WERI-Rb-1 (cell line): ENCODE results near the gene MYRF.

Source experiments
- DNase-seq: peaks from one replicate; pipeline ENCODE4 v3.0.0-alpha.2; 2020
- H3K27ac ChIP-seq: fragments of 250-450 bp; sonication (Bioruptor Pico); 2 replicates; pipeline ENCODE4 v1.5.1; 2020; ENCODE audit warnings: mild to moderate bottlenecking, moderate library complexity
- H3K27me3 ChIP-seq: fragments of 250-450 bp; sonication (Bioruptor Pico); 2 replicates; pipeline ENCODE4 v1.5.1; 2021; ENCODE audit warnings: mild to moderate bottlenecking, low read depth, moderate library complexity; ENCODE audit not compliant: insufficient read depth, severe bottlenecking
- H3K36me3 ChIP-seq: fragments of 250-450 bp; sonication (Bioruptor Pico); 2 replicates; pipeline ENCODE4 v1.5.1; 2020; ENCODE audit warnings: mild to moderate bottlenecking, moderate library complexity
- H3K4me3 ChIP-seq: 2 replicates; pipeline ENCODE4 v1.5.1; 2011; ENCODE audit warnings: low read depth, mild to moderate bottlenecking, control low read depth, low read length
- H3K9me3 ChIP-seq: fragments of 250-450 bp; sonication (Bioruptor Pico); 2 replicates; pipeline ENCODE4 v1.5.1; 2021; ENCODE audit warnings: mild to moderate bottlenecking, moderate library complexity; ENCODE audit not compliant: severe bottlenecking
- CTCF ChIP-seq: IDR thresholded peaks from 2 replicates; pipeline ENCODE4 v1.5.1; 2011; ENCODE audit warnings: low read depth, mild to moderate bottlenecking, control low read depth, inconsistent platforms, low read length

Gene MYRF

GRCh38 chr11:61787928-61788491 lies 35.6 kb downstream of the MYRF start:
- H3K9me3 ChIP-seq = no peaks in the 10 kb centered on the region
- no peaks in the 10 kb centered on the region for H3K27me3 ChIP-seq
- peak; percentile 88 for TF ChIP-seq CTCF
- no peak overlapping the region for H3K4me3 ChIP-seq
- peak; percentile 87 for DNase-seq
- H3K27ac ChIP-seq = no peak overlapping the region; the same call in 1 of the 2 replicates
- H3K36me3 ChIP-seq = peaks cover 55% of the 10 kb centered on the region

- no peaks in the 10 kb centered on the region for H3K9me3 ChIP-seq
- peak; percentile 73 for DNase-seq
- H3K27me3 ChIP-seq = no peaks in the 10 kb centered on the region
- H3K4me3 ChIP-seq = peak overlapping the region; percentile 98
- peaks cover 76% of the 10 kb centered on the region for H3K36me3 ChIP-seq
- peak overlapping the region; percentile 100 for H3K27ac ChIP-seq
- peak; percentile 22; the same call in 1 of the 2 replicates for TF ChIP-seq CTCF
These were observed 39.4 kb downstream of the MYRF start for GRCh38 chr11:61791737-61792309.

- H3K4me3 ChIP-seq = peak within 1 kb of the TSS; percentile 98
- H3K27ac ChIP-seq = peak within 1 kb of the TSS; percentile 100
- DNase-seq = peak; percentile 93
- peaks cover 76% of the 10 kb centered on the region for H3K36me3 ChIP-seq
- TF ChIP-seq CTCF = no peak
- no peaks in the 10 kb centered on the region for H3K27me3 ChIP-seq
- no peaks in the 10 kb centered on the region for H3K9me3 ChIP-seq
These were observed 40.1 kb downstream of the MYRF start, which contains the start of the genes FEN1 and TMEM258 for GRCh38 chr11:61792310-61793082. FEN1 (plus strand) TSS chr11:61792911; CDS start chr11:61795362, 2,451 bp downstream. TMEM258 (minus strand) TSS chr11:61792599; CDS start chr11:61792558, 41 bp downstream.

- peak; percentile 40 for DNase-seq
- Histone ChIP-seq H3K9me3 (no peaks in the 10 kb centered on the region), H3K27me3 (no peaks in the 10 kb centered on the region), H3K36me3 (peaks cover 74% of the 10 kb centered on the region), H3K4me3 (peak overlapping the region; percentile 98), H3K27ac (peak overlapping the region; percentile 100)
- no peak for TF ChIP-seq CTCF
These were observed 40.8 kb downstream of the MYRF start for GRCh38 chr11:61793083-61793828.

- peak overlapping the region; percentile 100 for H3K27ac ChIP-seq
- no peak for TF ChIP-seq CTCF
- H3K9me3 ChIP-seq = no peaks in the 10 kb centered on the region
- H3K4me3 ChIP-seq = peak overlapping the region; percentile 98
- peaks cover 72% of the 10 kb centered on the region for H3K36me3 ChIP-seq
- DNase-seq = no peak
- no peaks in the 10 kb centered on the region for H3K27me3 ChIP-seq
These were observed 41.4 kb downstream of the MYRF start for GRCh38 chr11:61793829-61794204.
